Activated T-cell treated with anti-CD3 and anti-CD28 coated beads, Interleukin-2, amount 50 U/mL, for 48 hours (primary cell): ENCODE measurements around the gene PGM1.

Experiments
- DNase-seq, 2 experiments: peaks; one replicate each; pipeline ENCODE4 v3.0.0-alpha.2; 2020

PGM1 gene

DNA sequence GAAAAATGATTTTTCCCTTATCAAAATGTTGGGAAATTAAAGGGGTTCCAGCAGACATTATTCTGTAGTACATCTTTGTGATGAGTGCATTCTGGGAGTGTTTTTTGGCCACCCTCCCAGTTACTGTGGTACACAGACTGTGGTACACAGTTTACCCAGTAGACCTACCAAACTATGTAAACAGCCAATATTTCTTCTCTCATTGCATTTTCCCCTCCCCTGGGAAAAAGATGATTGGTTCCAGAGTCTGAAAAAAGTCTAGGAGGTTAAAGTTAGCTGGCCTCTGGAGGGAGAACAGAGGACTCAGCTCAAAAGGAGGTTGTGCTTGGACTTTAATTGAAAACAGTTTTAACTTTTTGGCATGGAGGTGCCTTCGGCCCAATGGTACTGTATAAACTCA lies 42.5 kb downstream of the PGM1 start:
- no peak for DNase-seq

DNA sequence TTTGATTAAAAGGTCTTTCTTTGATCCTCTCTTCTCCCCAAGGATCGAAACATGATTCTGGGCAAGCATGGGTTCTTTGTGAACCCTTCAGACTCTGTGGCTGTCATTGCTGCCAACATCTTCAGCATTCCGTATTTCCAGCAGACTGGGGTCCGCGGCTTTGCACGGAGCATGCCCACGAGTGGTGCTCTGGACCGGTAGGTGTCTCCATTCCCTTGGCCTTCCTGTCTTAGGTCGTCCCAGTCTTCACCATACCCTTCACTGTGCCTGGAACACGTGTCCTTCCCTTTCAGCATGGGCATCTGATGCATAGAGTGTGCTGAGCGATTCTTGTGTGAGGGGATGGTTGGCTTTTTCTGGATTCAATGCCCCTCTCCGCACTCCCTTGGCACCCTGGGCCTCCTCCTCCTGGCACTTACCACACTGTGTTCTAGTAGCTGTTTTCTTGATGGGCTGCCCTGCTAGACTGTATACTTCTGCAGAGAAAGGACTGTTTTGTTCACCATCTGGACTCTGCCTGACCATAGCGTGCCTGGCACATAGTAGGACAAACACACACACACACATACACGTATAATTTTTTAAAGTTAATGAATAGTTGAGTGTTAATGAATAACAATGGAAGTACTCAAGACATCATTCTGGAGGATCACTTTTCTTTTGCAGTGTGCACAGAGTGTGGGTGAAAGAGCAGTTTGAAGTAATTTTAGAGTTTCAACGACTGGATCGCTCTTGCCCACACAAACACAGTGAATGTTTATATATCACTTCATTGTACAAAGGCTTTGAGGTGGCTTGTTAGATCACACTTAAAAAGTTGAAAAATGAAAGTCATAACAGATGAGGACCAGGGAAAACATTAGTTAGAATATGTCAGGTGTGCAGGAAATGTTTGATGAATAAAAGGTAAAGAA lies 43.2 kb downstream of the PGM1 start:
- no peak for DNase-seq

DNA sequence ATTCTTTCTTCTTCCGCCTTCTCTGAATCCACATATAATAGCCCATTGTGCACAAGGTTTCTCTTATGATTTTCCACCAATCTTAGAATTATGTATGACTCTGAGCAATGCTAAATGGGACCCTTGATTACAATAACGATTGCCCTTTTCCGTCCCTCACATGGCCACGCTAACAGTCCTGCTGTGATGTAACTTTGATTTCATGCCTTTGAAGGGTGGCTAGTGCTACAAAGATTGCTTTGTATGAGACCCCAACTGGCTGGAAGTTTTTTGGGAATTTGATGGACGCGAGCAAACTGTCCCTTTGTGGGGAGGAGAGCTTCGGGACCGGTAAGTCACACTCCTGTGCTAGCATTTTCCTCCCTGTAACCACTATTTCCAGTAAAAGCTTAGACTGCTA lies 45.3 kb downstream of the PGM1 start:
- DNase-seq = no peak

DNA sequence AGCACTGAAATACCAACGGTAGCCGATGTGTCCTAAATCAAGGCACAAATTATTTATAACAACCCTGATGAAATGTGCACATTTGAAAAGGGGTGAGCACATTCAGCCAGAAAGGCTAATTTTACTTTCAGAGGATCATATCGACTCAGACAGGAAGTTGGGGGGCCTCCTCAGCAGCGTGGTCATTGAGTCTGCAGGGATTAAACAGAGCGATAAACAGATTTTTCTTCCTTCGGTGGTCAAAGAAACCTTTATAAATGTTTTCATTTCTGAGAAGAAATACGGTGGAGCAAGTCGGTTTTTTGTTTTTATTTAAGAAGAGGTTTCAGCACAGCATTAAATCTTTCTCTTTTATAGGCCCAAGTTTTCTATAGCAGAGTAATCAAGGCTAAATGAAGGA lies 45.7 kb downstream of the PGM1 start:
- DNase-seq = no peak

DNA sequence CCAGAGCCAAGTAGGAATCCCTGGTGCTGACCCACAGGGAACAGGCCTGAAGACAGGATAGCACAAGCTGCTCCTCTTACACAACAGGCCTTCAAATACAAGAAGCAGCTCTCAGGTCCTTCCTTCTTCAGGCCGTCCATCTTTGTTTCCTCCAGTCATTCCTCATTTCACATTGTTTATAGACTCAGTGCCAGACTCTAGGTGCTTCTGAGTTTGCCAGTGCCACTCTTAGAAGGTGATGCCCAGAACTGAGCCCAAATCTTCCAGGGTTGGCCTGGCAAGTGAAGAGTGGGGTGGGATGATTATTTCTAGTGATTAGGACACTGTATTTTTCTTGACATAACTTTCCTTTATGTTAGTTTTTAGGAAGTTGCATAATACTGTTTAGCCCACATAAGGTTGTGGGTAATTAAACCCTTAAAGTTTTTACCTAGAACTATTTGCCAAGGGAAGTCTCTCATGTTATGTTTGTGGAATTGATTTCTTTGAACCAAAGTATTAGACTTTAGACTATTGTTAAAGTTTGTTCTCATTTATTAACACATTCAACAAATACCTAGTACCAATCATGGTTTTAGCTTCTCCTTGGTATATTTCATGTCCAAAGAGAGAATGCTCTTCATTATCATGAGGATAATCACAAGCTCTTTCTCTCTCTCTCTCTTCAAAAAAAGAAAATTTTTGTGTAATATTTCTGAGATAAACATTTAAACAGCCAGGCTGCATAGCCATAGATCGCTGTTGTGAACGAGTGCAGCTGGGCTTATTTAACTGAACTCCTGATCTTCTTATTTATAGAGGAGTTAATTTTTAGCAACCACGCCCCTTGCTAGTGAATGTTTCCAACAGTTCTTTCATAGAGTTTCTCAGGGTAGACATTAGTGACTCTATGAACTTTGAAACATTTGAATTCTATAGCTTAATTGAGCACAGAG lies 47.7 kb downstream of the PGM1 start:
- no peak for DNase-seq

DNA sequence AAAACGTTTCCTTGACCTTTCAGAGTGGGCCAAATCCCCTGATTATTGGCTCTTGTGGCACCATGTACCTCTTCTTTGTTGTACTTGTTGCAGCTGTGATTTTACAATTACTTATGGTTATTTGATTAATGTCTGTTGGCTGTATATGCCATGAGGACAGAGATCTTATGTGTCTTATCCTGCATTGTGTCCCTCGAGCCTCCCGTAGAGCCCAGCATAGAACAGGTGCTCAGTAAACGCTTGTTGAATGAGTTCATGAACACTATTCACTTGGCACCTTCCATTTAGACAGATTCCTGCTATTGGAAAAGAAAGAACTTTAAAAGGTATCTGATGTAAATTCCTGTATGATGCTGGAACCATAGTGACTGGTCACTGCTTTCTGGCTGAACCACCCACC lies 48.4 kb downstream of the PGM1 start:
- DNase-seq = no peak

DNA sequence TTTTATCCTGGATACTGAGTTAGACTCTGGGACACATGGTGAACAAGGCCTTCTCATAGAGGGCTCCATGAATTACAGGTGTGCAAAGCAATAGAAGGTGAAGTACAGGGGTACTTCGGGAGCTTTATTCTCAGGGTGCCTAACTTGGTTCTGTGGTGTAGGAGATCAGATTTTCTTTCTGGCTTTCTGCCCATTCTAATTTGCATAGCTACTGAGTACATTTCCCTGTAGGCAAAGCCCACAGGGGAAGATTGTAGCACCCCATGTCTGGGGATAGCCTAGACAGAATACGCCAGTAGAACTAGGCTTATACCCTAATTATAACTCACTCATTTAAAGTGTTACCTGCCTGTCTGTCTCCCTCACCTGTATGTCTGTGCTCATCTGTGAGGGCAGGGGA lies 49.7 kb downstream of the PGM1 start:
- DNase-seq = no peak

DNA sequence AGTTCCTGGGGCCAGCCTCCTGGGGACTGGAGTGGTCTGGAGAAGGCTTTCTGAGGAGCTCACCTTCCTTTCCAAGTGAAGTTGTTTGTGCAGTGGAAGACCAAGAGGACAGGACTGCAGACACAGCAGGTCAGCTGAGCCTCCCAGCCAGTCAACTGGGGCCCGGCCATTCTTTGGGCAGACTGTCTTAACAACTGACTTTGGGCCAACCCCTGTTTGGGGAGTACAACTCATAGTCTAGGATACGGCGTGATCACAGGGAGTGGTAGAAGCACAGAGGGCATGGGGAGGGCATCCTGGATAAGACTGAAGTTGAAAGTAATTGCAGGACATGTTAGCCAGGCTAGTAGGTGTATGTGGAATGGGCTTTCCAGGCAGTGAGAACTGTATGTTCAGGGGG lies 50.3 kb downstream of the PGM1 start:
- DNase-seq = no peak

DNA sequence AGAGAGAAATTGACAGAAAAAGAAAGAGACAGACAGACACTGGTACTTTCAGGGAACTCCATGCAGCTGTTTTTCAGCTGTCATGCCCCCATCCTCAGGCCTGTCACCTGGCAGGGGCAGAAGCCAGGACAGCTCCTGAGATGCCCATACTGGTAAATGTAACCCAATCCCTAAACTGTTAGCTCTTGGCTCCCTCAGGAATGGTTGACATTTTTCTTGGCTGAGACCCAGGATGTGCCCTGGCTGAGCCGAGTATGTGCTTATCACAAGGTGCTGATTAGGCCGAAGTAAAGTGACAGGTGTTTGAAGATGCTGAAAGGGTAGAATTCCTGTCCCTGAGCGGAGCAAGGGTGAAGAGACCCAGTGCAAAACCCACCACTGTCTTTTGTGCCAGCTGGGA lies 50.7 kb downstream of the PGM1 start:
- no peak for DNase-seq

DNA sequence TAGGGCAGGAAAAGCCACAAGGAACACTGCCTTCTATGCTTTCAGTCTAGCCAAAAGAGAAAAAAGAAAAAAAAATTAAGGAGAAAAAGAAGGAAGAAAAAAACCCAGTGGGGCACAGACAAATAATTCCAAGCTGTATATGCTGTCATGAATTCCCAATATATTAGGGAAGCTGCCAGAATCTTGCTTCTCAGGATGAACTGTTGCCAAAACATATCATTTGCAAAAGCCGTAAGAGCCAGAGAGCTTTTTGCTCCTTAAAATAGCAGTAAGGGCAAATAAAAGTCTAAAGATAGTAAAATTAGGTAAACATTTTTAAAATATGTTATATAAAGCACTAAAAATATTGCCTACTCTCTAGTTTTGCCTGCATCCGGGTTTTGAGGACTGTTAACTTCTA lies 52.1 kb downstream of the PGM1 start:
- DNase-seq = no peak

DNA sequence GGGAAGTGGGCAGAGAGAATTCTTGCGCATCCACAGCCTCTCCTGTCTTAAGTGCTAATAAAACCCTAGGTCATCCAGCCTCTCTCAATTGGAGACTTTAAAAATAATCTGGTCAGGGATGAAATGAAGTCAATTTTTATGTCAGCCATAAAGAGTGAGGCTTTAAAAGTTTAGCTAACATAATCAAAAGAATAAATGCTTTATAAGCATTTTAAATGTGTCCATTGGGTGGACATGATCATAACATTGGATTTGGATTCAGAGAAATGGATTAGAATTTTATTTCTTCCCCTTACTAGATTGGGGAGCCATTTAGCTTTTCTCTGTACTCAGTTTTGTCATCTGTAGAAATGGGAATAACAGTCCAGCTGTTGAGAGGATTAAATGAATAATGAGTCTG lies 55.5 kb downstream of the PGM1 start:
- DNase-seq = no peak

DNA sequence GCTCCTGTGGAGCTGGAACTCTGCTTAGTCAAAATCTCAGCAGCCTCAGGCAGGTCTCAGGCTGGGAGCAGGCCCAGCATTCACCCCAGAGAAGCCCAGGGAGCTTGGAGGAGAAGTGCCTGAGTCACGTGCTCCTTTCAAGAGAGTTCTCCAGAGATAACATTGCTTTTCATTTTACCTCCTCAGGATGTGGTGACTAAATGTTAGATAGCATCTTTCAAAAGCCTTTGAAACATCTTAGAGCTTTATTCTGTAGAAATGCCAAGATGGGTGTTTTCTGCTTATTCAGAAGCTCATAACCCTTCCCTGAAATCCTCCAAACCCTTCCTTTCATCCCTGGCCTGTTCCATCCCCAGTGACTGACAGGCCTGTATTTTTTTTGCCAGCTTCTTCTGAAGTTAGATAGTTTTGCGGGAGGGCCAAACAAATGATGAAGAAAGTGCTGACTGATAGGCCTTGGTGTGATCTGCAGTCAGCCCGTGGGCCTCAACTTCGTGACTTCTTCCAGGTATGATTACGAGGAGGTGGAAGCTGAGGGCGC lies 58.0 kb downstream of the PGM1 start:
- peak; percentile 38 to 47 for DNase-seq

DNA sequence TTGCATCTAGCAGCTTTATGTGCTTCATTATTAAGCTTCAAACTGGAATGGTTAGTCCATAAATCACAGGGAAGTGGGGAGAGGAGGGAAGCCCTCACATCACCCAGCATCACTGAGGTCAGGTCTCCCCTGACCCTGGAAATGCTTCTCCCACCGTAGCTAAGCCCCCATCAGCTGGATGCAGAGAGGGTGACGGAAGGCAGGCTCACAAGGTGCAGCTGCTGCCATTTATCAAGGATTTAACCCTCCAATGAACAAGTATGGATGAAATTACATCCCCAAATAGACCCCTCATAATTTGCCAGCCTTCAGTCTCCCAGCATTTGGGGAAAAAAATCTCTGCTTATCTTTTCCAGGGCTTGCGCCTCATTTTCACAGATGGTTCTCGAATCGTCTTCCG lies 60.8 kb downstream of the PGM1 start:
- DNase-seq = no peak

DNA sequence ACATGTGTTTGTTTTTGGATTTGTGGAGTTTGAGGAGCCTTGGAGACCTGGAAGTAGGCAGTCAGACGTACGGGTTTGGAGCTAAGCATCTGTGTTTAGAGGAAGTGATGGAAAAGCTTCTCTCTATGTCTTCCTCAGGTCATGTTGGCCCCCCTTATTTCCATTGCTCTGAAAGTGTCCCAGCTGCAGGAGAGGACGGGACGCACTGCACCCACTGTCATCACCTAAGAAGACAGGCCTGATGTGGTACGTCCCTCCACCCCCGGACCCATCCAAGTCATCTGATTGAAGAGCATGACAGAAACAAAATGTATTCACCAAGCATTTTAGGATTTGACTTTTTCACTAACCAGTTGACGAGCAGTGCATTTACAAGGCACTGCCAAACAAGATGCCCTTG lies 66.2 kb downstream of the PGM1 start:
- no peak for DNase-seq

DNA sequence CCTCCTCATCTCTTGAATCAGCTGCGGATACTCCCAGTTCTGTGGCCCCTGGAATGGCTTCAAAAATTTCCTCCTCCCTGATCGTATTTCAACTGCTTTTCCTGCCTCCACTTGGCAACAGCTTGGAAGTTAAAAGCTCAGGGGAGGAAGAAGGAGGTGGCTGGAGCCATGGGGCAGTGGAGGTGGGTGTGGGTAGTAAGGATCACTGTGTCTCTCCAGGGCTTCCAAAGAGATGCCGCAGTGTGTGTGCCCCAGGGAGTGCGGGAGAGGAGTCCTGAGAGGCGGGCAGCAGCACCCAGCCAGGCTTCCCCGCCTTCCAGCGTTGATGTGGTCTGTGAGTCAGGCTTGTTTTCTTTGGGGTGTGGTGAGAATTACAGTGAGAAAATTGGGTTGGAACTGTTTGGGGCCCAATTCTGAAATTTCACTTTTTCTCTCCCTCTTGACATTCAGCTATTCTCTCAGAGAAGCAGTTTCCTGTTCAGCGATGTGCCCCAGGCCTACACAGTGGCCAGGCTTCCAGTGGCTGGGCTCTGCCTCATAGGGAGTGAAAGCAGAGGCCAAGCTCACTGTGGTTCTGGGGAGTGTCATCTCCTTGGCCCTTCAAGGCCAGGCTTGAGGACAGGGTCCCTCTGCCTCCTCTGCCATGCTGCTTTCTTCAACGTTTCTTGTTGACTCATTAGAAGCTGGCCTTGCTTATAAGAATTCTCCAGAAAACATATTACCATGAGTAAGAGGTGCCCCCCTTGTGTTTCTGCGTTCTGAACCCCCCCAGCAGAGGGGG lies 69.0 kb downstream of the PGM1 start:
- DNase-seq = no peak

DNA sequence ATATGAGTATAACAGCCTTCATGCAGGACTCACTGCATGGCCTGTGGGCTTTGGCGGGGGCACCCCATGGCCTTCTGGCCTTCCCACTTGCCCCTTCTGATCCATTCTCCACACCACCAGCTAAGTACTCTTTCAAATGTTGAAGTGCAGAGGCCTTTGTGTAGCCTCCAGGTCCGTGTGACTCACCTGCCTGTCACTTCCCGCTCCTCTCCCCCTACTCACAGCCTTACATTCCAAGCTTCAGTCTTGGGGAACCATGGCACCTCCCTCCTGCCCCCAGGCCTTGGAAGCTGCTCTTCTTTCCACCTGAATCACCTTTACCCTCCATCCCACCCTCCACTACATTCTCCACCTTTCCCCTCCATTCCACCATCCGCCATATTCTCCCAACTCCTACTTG lies 69.6 kb downstream of the PGM1 start:
- DNase-seq = no peak

DNA sequence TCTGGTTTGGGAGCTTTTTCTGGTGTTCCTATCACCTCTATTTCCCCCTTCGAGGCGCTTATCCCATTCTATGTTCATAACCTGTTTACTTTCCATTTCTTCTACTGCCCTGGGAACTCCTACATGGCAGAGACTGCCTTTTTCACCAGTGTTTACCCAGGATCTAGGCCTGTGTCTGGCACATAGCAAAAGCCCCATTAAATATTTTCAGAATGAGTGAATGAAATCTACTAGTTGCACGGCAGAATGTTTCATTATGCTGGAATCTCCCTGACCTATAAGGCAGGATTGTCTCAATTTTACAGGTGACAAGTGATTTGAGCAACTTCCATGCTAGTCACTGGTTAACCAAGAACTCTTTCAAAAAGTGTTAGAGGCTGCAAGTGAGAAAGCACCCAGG lies 70.1 kb downstream of the PGM1 start:
- no peak for DNase-seq

DNA sequence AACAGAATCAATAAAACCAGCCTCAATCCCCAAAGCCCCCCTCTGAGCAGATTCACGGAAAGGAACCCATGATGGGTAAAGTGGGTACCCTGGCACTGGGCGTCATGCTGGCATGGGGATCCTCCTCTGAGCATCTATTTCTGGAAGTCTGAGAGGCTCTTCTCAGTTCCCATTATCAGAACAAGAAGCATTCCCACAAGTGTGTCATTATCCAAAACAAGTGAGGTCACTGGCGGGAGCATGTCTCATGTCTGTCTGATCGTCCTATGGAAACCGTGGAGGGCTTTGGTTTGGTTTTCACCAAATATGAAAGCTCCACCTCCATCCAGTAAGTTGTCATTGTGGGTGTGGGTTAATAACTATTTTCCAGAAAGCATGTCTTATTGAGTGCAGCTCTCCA lies 70.7 kb downstream of the PGM1 start:
- DNase-seq = no peak

DNA sequence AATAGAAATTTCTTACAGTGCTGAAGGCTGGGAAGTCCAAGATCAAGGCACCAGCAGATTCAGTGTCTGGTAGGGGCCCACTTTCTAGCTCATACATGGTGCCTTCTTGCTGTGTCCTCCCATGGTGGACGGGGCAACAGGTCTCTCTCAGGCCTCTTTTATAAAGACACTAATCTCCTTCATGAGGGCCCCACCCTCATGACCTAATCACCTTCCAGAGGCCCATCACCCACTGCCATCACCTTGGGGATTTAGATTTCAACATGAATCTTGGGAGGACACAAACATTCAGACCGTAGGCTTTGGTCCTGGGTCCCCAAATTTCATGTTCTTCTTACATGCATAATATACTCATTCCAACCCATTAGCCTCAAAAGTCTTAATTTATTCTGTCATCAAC lies 71.5 kb downstream of the PGM1 start:
- DNase-seq = no peak

DNA sequence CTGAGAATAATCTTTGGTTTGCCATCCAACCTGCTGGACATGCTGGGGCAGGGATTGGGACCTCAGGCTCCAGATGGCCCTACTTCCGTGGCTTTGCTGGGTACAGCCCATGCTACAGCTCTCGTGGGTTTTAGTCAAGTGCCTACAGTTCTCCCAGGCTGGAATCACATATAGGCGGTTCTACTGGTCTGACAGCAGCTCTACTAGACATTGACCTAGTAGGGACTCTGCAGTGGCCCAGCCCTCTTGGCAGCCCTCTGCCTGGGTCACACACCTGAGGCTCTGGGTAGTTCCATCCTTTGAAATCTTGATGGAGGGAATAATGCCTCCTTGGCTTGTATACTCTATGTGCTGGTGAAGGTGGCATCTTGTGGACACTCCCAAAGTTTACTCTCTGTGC lies 72.2 kb downstream of the PGM1 start:
- DNase-seq = no peak

DNA sequence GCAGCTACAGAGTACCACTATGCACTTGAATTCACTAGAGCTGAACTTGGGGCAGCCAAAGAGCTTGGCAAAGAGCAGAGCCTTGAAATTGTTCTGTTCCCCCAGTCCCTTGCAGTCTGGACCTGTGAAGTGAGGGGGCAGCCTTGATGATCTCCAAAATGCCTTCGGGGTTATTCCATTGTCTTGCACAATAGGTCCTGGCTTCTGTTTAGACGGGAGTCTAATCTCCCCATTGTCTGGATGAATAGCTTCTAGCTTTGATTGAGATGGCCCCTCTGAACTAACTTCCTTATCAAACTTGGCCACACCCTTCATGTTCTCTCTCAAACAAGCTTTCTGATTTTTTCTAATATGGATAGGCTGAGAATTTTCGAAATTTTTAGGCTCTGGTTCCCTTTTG lies 72.6 kb downstream of the PGM1 start:
- DNase-seq = no peak

DNA sequence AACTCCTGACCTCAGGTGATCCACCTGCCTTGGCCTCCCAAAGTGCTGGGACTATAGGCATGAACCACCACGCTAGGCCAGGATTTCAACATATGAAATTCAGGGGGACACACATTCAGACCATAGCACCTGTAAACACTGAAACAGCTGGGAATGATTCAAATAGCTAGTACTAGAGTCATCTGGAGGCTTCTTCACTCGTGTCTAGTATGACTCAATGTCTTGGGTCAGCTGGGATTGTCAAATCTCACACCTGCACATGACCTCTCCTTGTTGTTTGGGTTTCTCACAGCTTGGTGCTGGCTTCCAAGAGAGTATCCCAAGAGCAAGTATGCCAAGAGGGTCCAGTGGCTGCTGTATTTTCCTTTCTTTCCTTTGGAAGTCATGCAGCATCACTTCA lies 75.1 kb downstream of the PGM1 start:
- DNase-seq = no peak
